Thoracic aorta endothelial cell (primary cell): ENCODE results near the gene NLGN2. TPM values are rescaled to one million over a fixed set of nuclear protein-coding genes. Genes with fewer than 3 reads are reported as not detected.

ENCODE experiments used
- total RNA-seq: library from RNA; depleted of rRNA; stranded (reverse); fragments of >200 nt; gene quantifications from 2 replicates; pipeline ENCODE4 v1.2.3, GENCODE V29; 2012

NLGN2 gene
- total RNA-seq: 4.5 and 7.3 TPM in 2 replicates

DNA sequence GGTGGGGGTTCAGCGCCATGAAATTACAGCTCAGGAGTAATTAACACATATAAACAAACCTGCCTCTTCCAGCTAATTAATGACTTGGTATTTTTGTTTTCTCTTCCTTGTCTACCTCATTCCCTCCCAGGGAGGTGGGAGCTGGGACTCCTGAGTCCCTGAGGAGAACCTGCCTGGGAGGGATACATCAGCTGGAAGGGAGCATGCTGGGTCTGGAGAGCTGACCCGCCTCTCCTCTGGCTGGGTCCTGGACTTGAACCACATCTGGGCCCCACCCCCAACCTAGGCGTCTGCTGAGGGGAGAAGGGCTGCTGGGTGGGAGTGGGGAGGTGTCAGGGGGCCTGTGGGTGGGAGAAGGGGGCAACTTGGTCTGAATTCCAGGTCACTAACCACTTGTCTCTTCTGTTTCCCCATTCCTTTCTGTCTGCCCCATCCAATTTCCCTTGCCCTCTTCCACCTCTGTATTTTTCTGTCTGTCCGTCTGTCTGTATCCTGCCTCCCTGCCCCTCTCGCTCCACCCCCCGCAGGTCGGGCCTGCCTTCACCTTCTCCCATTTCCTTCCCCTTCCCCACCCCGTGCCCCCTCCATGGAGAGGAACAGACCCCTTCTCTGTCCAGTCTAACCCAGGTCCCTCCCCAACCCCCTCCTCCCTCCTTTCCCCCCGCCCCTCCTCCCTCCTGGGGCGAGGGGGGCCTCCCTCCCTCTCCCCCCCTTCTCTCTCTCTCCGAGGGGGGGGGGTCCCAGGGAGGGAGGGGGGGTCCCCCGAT lies at the start of gene NLGN2:
NLGN2 (plus strand) TSS at position 361 of the 767 bp plus-strand sequence. CDS start 411 bp downstream, outside the sequence.

DNA sequence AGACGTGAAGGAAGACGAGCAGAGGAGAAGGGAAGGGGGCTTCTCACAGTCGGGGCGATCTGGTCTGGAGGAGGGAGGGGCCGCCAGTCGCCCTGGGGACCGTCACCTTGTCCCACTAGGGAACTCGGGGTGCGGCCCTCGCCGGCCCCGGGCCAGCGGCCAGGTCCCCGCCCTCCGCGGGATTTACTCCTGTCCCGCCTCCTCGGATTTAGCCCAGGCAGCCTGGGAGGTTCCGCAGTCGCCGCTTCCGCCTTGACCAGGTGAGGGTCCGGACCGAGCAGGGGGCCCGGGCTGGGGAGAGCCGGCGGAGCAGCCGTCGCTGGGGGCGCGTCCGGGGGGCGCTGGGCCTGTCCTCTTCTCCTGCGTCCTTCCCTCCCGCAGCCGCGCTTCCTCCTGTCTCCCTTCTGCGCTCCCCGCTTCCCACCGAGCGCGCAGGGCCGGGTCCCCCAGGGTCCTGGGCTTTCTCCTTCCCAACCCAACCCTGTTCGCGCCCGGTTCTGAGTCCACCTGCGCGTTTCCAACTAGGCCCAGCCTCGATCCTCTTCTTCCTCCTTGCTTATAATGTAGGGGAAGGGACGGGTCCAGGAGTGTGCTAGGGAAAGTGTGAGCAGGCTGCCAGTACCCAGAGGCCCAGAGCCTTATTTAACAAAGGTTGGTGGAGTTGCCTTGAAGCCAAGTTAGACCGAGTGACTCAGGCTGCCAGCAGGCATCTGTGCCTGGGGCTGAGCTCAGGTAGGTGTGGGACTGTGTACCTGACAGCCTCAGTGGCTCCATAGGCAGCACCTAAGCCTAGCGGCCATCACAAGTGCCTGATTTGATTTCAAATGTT lies 26.6 kb upstream of the NLGN2 start, which contains the start of gene TNK1:
TNK1 (plus strand) TSS at position 235 of the 829 bp plus-strand sequence. CDS start 1,838 bp downstream, outside the sequence.

DNA sequence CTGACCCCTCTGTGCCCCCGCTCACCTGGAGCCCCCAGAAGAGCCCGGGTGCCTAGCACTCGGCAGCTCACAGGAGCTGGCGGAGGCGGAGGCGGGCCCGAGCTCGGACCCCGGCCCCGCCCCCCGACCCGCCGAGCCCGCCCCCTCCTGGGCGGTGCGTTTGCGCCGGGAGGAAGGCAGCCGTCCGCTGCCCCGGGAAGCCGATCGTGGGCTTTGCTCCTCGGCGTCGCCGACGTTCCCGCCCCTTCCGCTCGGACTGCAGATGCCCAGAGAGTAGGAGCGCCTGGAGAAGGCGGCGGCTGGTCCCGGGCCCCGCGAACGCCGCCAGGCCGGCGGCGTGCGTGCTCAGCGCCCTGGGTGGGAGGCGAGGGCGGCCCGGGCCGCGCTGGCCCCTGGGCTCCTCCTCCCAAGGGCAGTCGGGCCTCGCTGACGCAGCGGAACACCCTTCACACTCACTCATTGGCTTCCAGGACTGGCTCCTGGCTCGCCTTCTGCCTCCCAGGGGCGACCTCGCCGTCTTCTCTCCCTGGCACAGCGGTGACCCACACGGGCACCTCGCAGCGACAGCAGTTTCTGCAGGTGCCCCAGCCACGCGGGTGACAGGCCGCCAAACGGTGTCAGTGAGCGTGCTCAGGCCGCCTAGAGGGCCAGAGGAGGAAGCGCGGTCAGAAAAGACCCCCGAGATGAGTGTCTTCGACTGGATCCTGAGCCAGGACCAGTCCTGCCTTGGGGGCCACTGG lies 13.0 kb upstream of the NLGN2 start, which contains the start of gene PLSCR3:
PLSCR3 (minus strand) TSS at position 74 of the 740 bp plus-strand sequence. CDS start 415 bp downstream, outside the sequence.

DNA sequence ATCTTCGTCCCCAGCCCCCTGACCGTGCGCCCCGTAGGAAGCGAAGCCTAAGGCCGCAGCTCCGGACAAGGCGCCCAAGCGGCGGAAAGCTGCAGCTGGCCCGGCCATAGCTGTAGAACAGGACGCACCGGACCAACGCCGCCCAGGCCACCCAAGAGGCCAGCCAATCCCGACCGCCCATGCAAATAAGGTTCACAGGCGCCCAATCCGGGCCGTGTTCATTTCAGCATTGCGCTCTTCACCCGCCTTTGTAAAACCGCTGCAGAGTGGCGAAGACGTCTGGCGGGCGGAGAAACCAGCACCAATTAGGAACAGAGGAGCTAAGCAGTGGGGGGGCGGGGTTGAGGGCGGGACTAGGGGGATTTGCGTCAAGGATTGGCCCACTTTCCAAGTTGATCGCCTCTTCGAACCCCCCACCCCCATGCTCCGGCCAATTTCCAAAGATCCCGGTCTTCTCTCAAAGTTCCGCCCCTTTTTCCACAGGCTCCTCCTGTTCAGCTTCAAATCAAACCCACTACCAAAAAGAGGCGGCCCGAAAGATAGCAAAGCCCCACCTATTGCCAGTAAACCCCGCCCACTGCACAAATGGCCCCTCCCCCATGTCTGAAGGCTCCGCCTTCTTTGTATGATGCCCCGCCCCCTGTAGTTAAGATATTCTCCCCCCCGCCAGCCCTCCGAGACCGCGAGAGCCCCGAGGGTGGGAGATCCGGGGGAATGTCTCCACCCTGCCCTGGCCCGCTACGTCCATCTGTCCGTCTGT lies 3.5 kb upstream of the NLGN2 start, which contains the start of gene TMEM256:
TMEM256 (minus strand) TSS at position 121 of the 760 bp plus-strand sequence; CDS start at position 108, 13 bp downstream.

DNA sequence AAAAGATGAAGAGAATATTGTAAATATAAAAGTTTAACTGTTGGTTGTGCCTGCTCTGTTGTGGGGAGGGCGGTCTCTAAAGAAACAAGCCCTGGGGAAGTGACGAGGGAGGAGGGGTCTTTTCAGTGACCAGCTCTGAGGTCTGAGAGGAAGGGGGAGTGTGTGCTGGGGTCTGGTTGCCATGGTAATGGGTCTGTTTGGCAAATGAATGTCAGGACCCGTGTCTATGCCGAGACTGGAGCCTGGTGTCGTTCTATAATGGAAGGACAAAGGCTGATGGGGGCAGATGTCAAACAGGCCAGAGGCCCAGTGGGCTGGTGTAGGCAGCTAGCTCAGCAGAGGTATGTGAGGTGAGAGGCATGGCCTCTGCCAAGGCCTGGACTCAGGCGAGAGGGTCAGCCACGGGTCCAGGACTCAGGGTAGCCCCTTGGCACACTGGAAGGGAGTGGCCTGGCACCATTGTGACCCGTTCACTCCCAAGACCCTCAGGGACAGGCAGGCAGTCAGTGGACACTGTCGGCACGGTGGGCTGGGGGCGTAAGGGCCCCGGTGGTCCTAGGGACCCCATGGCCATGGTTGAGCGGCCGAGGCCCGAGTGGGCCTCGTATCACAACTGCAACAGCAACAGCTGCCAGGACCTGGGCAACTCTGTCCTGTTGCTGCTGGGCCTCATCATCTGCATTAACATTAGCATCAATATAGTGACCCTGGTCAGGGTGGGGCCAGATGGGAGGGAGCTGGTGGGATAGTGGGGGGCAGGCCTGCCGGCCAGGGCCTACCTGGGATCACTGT lies 12.4 kb downstream of the NLGN2 start, which contains the start of gene SPEM1:
SPEM1 (plus strand) TSS at position 506 of the 792 bp plus-strand sequence; CDS start at position 567, 61 bp downstream.

DNA sequence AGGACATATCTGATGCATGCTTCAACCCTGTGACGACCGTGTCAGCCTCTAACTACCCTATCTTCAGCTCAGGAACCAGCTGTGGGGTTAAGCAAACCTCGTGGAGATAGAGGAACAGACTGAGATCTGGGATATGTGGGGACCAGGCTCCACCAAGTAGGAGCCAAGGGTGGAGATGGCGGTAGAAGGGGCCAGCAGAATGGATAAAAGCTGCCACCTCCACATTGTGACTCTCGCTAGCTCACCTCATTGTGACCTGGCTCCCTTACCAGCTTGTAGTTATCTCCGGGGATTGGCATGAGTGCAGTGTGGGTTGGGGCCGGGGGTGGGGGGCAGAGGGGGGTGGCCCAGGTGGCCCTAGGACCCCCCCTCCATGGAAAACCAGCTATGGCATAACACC lies 17.7 kb downstream of the NLGN2 start, which contains the start of gene SPEM2:
SPEM2 (plus strand) TSS at position 301 of the 400 bp plus-strand sequence; CDS start at position 374, 73 bp downstream.

DNA sequence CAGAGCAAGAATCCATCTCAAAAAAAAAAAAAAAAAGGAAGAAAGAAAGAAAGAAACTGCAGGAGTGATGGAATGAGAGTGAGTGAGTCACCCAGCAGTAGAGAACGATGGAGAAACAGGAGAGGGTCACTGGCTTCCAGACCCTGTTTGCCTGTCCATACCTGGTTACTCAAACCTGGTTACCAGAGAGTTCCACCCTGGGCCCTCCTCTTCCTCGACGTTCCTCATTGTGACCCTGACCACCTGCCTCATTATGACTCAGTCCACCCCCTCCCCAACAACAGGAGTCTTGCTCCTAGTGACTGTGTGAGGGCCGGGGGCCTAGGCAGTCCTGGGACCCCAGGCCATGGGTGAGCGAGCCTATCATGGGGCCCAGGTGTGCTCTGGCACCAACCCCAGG lies 20.9 kb downstream of the NLGN2 start, which contains the start of gene SPEM3:
SPEM3 (plus strand) TSS at position 301 of the 400 bp plus-strand sequence; CDS start at position 347, 46 bp downstream.

DNA sequence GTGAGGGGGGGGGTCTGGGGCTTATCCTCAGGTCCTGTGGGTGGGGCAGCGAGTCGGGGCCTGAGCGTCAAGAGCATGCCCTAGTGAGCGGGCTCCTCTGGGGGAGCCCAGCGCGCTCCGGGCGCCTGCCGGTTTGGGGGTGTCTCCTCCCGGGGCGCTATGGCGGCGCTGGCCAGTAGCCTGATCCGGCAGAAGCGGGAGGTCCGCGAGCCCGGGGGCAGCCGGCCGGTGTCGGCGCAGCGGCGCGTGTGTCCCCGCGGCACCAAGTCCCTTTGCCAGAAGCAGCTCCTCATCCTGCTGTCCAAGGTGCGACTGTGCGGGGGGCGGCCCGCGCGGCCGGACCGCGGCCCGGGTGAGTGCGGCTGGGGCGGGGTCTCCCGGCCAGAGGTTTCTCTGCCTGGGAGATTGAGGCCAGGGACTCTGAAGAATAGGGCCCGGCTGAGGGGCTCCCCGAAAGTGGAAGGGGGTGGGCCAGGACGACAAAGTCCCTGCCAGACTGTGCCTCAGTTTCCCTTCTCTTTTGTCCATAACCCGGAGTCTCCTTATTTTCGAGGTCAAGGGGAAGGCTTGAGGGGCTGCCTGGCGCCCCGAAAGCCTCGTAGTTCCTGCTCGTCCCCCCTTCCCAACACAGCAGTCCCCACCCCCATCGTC lies 31.9 kb downstream of the NLGN2 start, which contains the start of gene FGF11:
FGF11 (plus strand) TSS at position 51 of the 651 bp plus-strand sequence; CDS start at position 160, 109 bp downstream.

DNA sequence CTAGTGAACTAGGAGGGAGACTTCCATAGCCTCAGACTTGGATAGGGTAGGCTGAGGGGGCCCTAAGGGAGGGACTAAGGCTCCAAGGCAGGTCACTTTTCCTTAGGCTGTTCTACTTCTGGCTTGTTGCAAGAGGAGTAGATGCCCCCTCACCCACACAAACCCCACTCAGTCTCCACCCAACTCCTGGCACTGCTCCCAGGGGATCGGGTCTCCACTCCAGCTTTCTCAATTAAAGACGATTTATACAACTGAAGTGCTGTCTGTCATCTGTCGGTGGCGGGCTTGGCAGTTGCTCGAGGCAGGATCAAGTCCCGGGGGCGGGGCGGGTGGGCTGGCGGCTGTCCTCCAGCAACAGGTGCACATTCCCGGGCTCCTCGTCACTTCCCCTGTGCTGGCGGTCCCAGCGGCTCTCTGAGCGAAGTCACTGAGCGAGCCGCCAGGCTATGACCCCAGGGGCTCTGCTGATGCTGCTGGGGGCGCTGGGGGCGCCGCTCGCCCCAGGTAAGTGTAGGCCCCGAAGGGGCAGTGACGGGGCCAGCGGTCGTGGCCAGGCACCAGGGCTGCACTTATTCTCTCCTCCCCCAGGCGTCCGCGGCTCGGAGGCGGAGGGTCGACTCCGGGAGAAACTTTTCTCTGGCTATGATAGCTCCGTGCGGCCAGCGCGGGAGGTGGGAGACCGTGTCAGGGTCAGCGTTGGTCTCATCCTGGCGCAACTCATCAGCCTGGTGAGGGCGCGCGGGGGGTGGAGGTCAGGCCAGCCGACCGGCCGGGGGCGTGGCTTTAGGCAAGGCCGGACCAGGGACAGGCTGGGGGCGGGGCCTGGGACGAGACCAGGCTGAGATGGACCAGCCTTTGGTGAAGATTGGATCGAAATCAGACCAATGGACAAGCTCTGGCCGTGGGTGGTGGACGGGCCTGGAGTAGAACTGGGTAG lies 37.3 kb downstream of the NLGN2 start, which contains the start of gene CHRNB1:
CHRNB1 (plus strand) TSS at position 380 of the 937 bp plus-strand sequence; CDS start at position 447, 67 bp downstream.

Other genes starting within 250 kb of the NLGN2 start
- 5.8 and 9.7 TPM in 2 replicates for gene ASGR1, start 228.5 kb upstream of the NLGN2 start, total RNA-seq
- 13.2 and 14.8 TPM in 2 replicates for gene DLG4, start 188.0 kb upstream of the NLGN2 start, total RNA-seq
- gene ACADVL, start 187.9 kb upstream of the NLGN2 start, total RNA-seq: 164 and 181 TPM in 2 replicates
- 39.8 and 51.8 TPM in 2 replicates for gene DVL2, start 173.3 kb upstream of the NLGN2 start, total RNA-seq
- 38.1 and 38.3 TPM in 2 replicates for gene PHF23, start 168.4 kb upstream of the NLGN2 start, total RNA-seq
- gene GABARAP, start 165.4 kb upstream of the NLGN2 start, total RNA-seq: 206 and 343 TPM in 2 replicates
- gene CTDNEP1, start 156.1 kb upstream of the NLGN2 start, total RNA-seq: 33.8 and 45.2 TPM in 2 replicates
- gene ELP5, start 155.6 kb upstream of the NLGN2 start, total RNA-seq: 32.0 and 36.4 TPM in 2 replicates
- gene CLDN7, start 145.4 kb upstream of the NLGN2 start, total RNA-seq: 19.0 and 22.7 TPM in 2 replicates
- gene SLC2A4, start 126.1 kb upstream of the NLGN2 start, total RNA-seq: under 0.01 and 0.14 TPM in 2 replicates
- gene YBX2, start 113.2 kb upstream of the NLGN2 start, total RNA-seq: 0.13 and 0.14 TPM in 2 replicates
- 863 and 945 TPM in 2 replicates for gene EIF5A, start 100.2 kb upstream of the NLGN2 start, total RNA-seq
- 44.3 and 44.5 TPM in 2 replicates for gene GPS2, start 92.5 kb upstream of the NLGN2 start, total RNA-seq
- gene NEURL4, start 78.5 kb upstream of the NLGN2 start, total RNA-seq: 17.3 and 23.5 TPM in 2 replicates
- gene ACAP1, start 71.3 kb upstream of the NLGN2 start, total RNA-seq: not detected in 2 replicates
- 2.1 and 2.6 TPM in 2 replicates for gene KCTD11, start 55.7 kb upstream of the NLGN2 start, total RNA-seq
- gene TMEM95, start 52.7 kb upstream of the NLGN2 start, total RNA-seq: not detected in 2 replicates
- 0.27 and 0.29 TPM in 2 replicates for gene TNK1, start 26.8 kb upstream of the NLGN2 start, total RNA-seq
- gene PLSCR3, start 13.3 kb upstream of the NLGN2 start, total RNA-seq: 19.5 and 22.2 TPM in 2 replicates
- 49.5 and 65.8 TPM in 2 replicates for gene TMEM256, start 3.7 kb upstream of the NLGN2 start, total RNA-seq
- not detected in 2 replicates for gene SPEM1, start 12.5 kb downstream of the NLGN2 start, total RNA-seq
- gene SPEM2, start 17.8 kb downstream of the NLGN2 start, total RNA-seq: not detected in 2 replicates
- not detected in 2 replicates for gene SPEM3, start 21.0 kb downstream of the NLGN2 start, total RNA-seq
- gene TMEM102, start 27.6 kb downstream of the NLGN2 start, total RNA-seq: 4.7 and 5.5 TPM in 2 replicates
- 0.22 and 0.27 TPM in 2 replicates for gene FGF11, start 31.7 kb downstream of the NLGN2 start, total RNA-seq
- gene CHRNB1, start 37.2 kb downstream of the NLGN2 start, total RNA-seq: 4.4 and 4.8 TPM in 2 replicates
- 17.6 and 23.3 TPM in 2 replicates for gene ZBTB4, start 71.8 kb downstream of the NLGN2 start, total RNA-seq
- not detected in 2 replicates for gene SLC35G6, start 73.6 kb downstream of the NLGN2 start, total RNA-seq
- 110 and 117 TPM in 2 replicates for gene POLR2A, start 76.5 kb downstream of the NLGN2 start, total RNA-seq
- 12.5 and 12.6 TPM in 2 replicates for gene TNFSF12, start 141.2 kb downstream of the NLGN2 start, total RNA-seq
- gene TNFSF13, start 150.9 kb downstream of the NLGN2 start, total RNA-seq: 2.7 and 3.1 TPM in 2 replicates
- gene SENP3, start 154.1 kb downstream of the NLGN2 start, total RNA-seq: 66.1 and 78.8 TPM in 2 replicates
- 5.5 and 5.8 TPM in 2 replicates for gene CD68, start 171.8 kb downstream of the NLGN2 start, total RNA-seq
- 103 and 144 TPM in 2 replicates for gene MPDU1, start 176.0 kb downstream of the NLGN2 start, total RNA-seq
- gene SOX15, start 182.2 kb downstream of the NLGN2 start, total RNA-seq: not detected in 2 replicates
- gene FXR2, start 207.1 kb downstream of the NLGN2 start, total RNA-seq: 30.5 and 33.8 TPM in 2 replicates
- gene SAT2, start 220.0 kb downstream of the NLGN2 start, total RNA-seq: 21.8 and 24.5 TPM in 2 replicates
- gene SHBG, start 222.3 kb downstream of the NLGN2 start, total RNA-seq: not detected in 2 replicates
- gene ATP1B2, start 243.1 kb downstream of the NLGN2 start, total RNA-seq: not detected in 2 replicates